A549 (cell line): ENCODE results near the gene ZSWIM1. TPM values are rescaled to one million over a fixed set of nuclear protein-coding genes. Genes with fewer than 3 reads are reported as not detected.

Experiments
- ATAC-seq, 2 experiments: fragments of 200-7000 bp in 1 of 2; fragments of >200 bp in 1 of 2; cut with Nextera tagmentation in 1 of 2; cut with Tn5 transposase in 1 of 2; 3 replicates each; pipeline versions ENCODE4 v1.8.0 to v1.9.1; 2018 to 2020; ENCODE audit warnings: mild to moderate bottlenecking in 1 of 2, moderate library complexity in 1 of 2
- CTCF ChIA-PET: fragments of 300-600 bp; sonication (Branson Sonifier 250); formaldehyde crosslinking; extraction: SDS; loops from one replicate; lab custom pipeline; 2021; ENCODE audit warnings: antibody characterized with exemption, inconsistent platforms; lab: Yijun Ruan, JAX
- POLR2A ChIA-PET: fragments of 350-600 bp; formaldehyde crosslinking; extraction: SDS; loops from one replicate; lab custom pipeline; 2021; ENCODE audit warnings: antibody characterized with exemption, inconsistent platforms; lab: Yijun Ruan, JAX
- DNase-seq, 2 experiments: peaks; one replicate each; pipeline versions ENCODE4 v3.0.0 to v3.0.0-alpha.2; 2011 to 2016; ENCODE audit warnings: low read depth in 1 of 2, low spot score in 1 of 2
- FAIRE-seq: peaks from 2 replicates; lab custom pipeline; 2011; peaks lifted over from hg19 to GRCh38; lab: Jason Lieb, UNC
- H3K27ac ChIP-seq, 2 experiments: fragments of >200 bp; sonication (Bioruptor Twin); formaldehyde crosslinking; 3 replicates each; pipeline ENCODE4 v1.5.1; 2016 to 2017
- H3K4me1 ChIP-seq: fragments of >200 bp; sonication (Bioruptor Twin); formaldehyde crosslinking; 3 replicates; pipeline ENCODE4 v1.6.1; 2016
- H3K4me2 ChIP-seq: fragments of >200 bp; sonication (Bioruptor Twin); formaldehyde crosslinking; 3 replicates; pipeline ENCODE4 v1.6.1; 2016
- H3K4me3 ChIP-seq: fragments of >200 bp; sonication (Bioruptor Twin); formaldehyde crosslinking; 3 replicates; pipeline ENCODE4 v1.5.1; 2016
- H3K9me3 ChIP-seq: fragments of >200 bp; sonication (Bioruptor Twin); formaldehyde crosslinking; 3 replicates; pipeline ENCODE4 v1.6.1; 2016
- BCL3 ChIP-seq: fragments of >200 bp; sonication (Bioruptor Twin); formaldehyde crosslinking; IDR thresholded peaks from 3 replicates; pipeline ENCODE4 v1.6.1; 2016
- BHLHE40 ChIP-seq: IDR thresholded peaks from 2 replicates; pipeline ENCODE4 v1.6.1; 2012; ENCODE audit warnings: low read depth, low read length, inconsistent platforms
- CHD2 ChIP-seq: fragments of 150-350 bp; IDR thresholded peaks from 2 replicates; pipeline ENCODE4 v1.6.1; 2014; ENCODE audit warnings: low read length; ENCODE audit not compliant: partially characterized antibody
- EHMT2 ChIP-seq: fragments of 200-600 bp; sonication (generic); IDR thresholded peaks from 2 replicates; pipeline ENCODE4 v1.6.1; 2016; ENCODE audit warnings: antibody characterized with exemption, low read depth, mild to moderate bottlenecking, moderate library complexity
- ESRRA ChIP-seq: fragments of 150-350 bp; IDR thresholded peaks from 2 replicates; pipeline ENCODE4 v1.6.1; 2014; ENCODE audit warnings: mild to moderate bottlenecking, low read length, borderline replicate concordance
- FOSL2 ChIP-seq, 2 experiments: fragments of 450-650 bp in 1 of 2; fragments of >200 bp in 1 of 2; sonication (Bioruptor Twin) in 1 of 2; formaldehyde crosslinking; IDR thresholded peaks; 2 replicates each; pipeline versions ENCODE4 v1.5.0 to v1.6.1; 2016 to 2020; ENCODE audit warnings: mild to moderate bottlenecking in 1 of 2, moderate library complexity in 1 of 2
- HES2 ChIP-seq: fragments of >200 bp; sonication (Bioruptor Twin); formaldehyde crosslinking; IDR thresholded peaks from 2 replicates; pipeline ENCODE4 v1.6.1; 2016
- HEYL ChIP-seq: fragments of 250-450 bp; sonication (Bioruptor Pico); IDR thresholded peaks from 2 replicates; pipeline ENCODE4 v1.8.0; 2021; ENCODE audit warnings: mild to moderate bottlenecking, moderate library complexity
- HOXA7 ChIP-seq: fragments of 250-450 bp; sonication (Bioruptor Pico); IDR thresholded peaks from 2 replicates; pipeline ENCODE4 v1.5.0; 2020; ENCODE audit warnings: mild to moderate bottlenecking, moderate library complexity
- JUN ChIP-seq, 2 experiments: fragments of >200 bp; sonication (Bioruptor Twin); formaldehyde crosslinking; IDR thresholded peaks; 2 replicates in 1 of 2; 3 replicates in 1 of 2; pipeline ENCODE4 v1.6.1; 2016 to 2017
- JUNB ChIP-seq: fragments of >200 bp; sonication (Bioruptor Twin); formaldehyde crosslinking; IDR thresholded peaks from 2 replicates; pipeline ENCODE4 v1.6.1; 2016
- KDM1A ChIP-seq: fragments of 200-600 bp; sonication (generic); IDR thresholded peaks from 2 replicates; pipeline ENCODE4 v1.6.1; 2016; ENCODE audit warnings: low read depth, mild to moderate bottlenecking
- MYC ChIP-seq: IDR thresholded peaks from 2 replicates; pipeline ENCODE4 v1.6.1; 2012; ENCODE audit warnings: mild to moderate bottlenecking, inconsistent platforms, low read length, improper control_type of control experiment, borderline replicate concordance
- NPAS2 ChIP-seq: fragments of 250-450 bp; sonication (Bioruptor Pico); IDR thresholded peaks from 2 replicates; pipeline ENCODE4 v1.8.0; 2022; ENCODE audit warnings: mild to moderate bottlenecking, moderate library complexity, borderline replicate concordance
- PHF8 ChIP-seq: fragments of 200-600 bp; sonication (generic); IDR thresholded peaks from 2 replicates; pipeline ENCODE4 v1.6.1; 2016; ENCODE audit warnings: low read depth, mild to moderate bottlenecking, antibody characterized with exemption, moderate library complexity, borderline replicate concordance
- POLR2A ChIP-seq: IDR thresholded peaks from 2 replicates; pipeline ENCODE4 v1.6.1; 2012; ENCODE audit warnings: mild to moderate bottlenecking, low read length
- POLR2AphosphoS2 ChIP-seq: conservative IDR thresholded peaks from 2 replicates; pipeline ENCODE4 v1.6.1; 2012; ENCODE audit warnings: low read length, improper control_type of control experiment, inconsistent platforms
- RAD21 ChIP-seq, 2 experiments: fragments of >200 bp in 1 of 2; sonication (Bioruptor Twin) in 1 of 2; formaldehyde crosslinking in 1 of 2; IDR thresholded peaks in 1 of 2; conservative IDR thresholded peaks in 1 of 2; 2 replicates in 1 of 2; 3 replicates in 1 of 2; pipeline ENCODE4 v1.6.1; 2012 to 2018; ENCODE audit warnings: inconsistent platforms in 1 of 2
- RARB ChIP-seq: fragments of 250-450 bp; sonication (Bioruptor Pico); IDR thresholded peaks from 2 replicates; pipeline ENCODE4 v1.8.0; 2021; ENCODE audit warnings: mild to moderate bottlenecking, moderate library complexity
- RCOR1 ChIP-seq: fragments of 150-350 bp; IDR thresholded peaks from 2 replicates; pipeline ENCODE4 v1.6.1; 2014; ENCODE audit warnings: antibody characterized with exemption, low read length, low read depth
- REST ChIP-seq: fragments of 200-600 bp; sonication (generic); IDR thresholded peaks from 2 replicates; pipeline ENCODE4 v1.6.1; 2016; ENCODE audit warnings: antibody characterized with exemption, mild to moderate bottlenecking, moderate library complexity
- SMC3 ChIP-seq: fragments of >200 bp; sonication (Bioruptor Twin); formaldehyde crosslinking; IDR thresholded peaks from 3 replicates; pipeline ENCODE4 v1.6.1; 2018; ENCODE audit warnings: inconsistent platforms
- TFCP2L1 ChIP-seq: fragments of 250-450 bp; sonication (Bioruptor Pico); IDR thresholded peaks from 2 replicates; pipeline ENCODE4 v1.5.0; 2021; ENCODE audit warnings: mild to moderate bottlenecking
- USF2 ChIP-seq: fragments of 450-650 bp; IDR thresholded peaks from 2 replicates; pipeline ENCODE4 v1.6.1; 2014; ENCODE audit warnings: antibody characterized with exemption
- ZC3H11A ChIP-seq: fragments of 450-650 bp; IDR thresholded peaks from 2 replicates; pipeline ENCODE4 v1.6.1; 2014; ENCODE audit warnings: antibody characterized with exemption, mild to moderate bottlenecking
- ZFP36 ChIP-seq: fragments of 450-650 bp; IDR thresholded peaks from 2 replicates; pipeline ENCODE4 v1.6.1; 2014; ENCODE audit warnings: borderline replicate concordance; ENCODE audit not compliant: partially characterized antibody
- WGBS: methylation state at CpG from one replicate; pipeline ENCODE4 v1.1.6; 2017; ENCODE audit errors: missing lambda C conversion rate; 5-methylcytosine and 5-hydroxymethylcytosine counted together
- polyA plus RNA-seq, 4 experiments: library from polyadenylated mRNA; depleted of rRNA in 3 of 4; stranded (reverse); fragments of >200 nt; fragmentation: RNase III in 1 of 4; extraction: RNeasy Plus Mini Kit Qiagen cat#74134 plus additional on column Dnase treatment in 1 of 4; gene quantifications; 2 replicates in 3 of 4; 3 replicates in 1 of 4; pipeline ENCODE4 v1.2.3, GENCODE V29; 2011 to 2017
- TF ChIP-seq, protein P1 (sequence below): IDR thresholded peaks from 2 replicates; pipeline ENCODE4 v1.6.1; 2012; ENCODE audit warnings: low read depth, borderline replicate concordance

Gene ZSWIM1
- polyA plus RNA-seq, 2 of the 4 experiments (the other 2 are of a cell fraction), result 4.7 to 6.6 TPM

GRCh38 chr20:45919542-45920399, 38.7 kb downstream of the ZSWIM1 start:
- ATAC-seq, result 0 out of 6 replicates have a peak, but pooled peaks of 1 of the 2 experiments have one; percentile 33
- no peak overlapping the region for H3K27ac ChIP-seq
- TF ChIP-seq REST (no peak), RARB (no peak), JUNB (no peak), FOSL2 (IDR thresholded peaks at IDR 0.05) (no peak), FOSL2 (CRISPR knock-in tag; IDR thresholded peaks at IDR 0.05) (no peak), BHLHE40 (no peak), RAD21 (conservative IDR thresholded peaks at IDR 0.05 in 1 of 2, IDR thresholded peaks at IDR 0.05 in 1 of 2) (no peak), ESRRA (no peak), USF2 (no peak), NPAS2 (CRISPR knock-in tag) (no peak), ZFP36 (no peak), HEYL (no peak), HOXA7 (CRISPR knock-in tag) (no peak), HES2 (no peak), KDM1A (no peak), EHMT2 (no peak), POLR2A (no peak), SMC3 (no peak), JUN (IDR thresholded peaks at IDR 0.05) (no peak)
- H3K9me3 ChIP-seq, result no peaks in the 10 kb centered on the region
- no peak for FAIRE-seq
- WGBS, result 50% methylated on average over 10 of the region's 11 CpGs
- H3K4me3 ChIP-seq, result no peak overlapping the region
- H3K4me2 ChIP-seq, result no peak overlapping the region
- DNase-seq, result no peak
- ChIA-PET POLR2A (interaction anchor here (1.2 to 2.2 kb wide), 2 partner anchors 14 to 15 kb away, joined by 5 to 9 read pairs; no protein-coding TSS in a partner anchor), CTCF (interaction anchor here (0.7 to 2.0 kb wide), 3 partner anchors 14 to 130 kb away, joined by 4 to 5 read pairs (median 5); no protein-coding TSS in a partner anchor)
- H3K4me1 ChIP-seq, result no peaks in the 10 kb centered on the region

DNA sequence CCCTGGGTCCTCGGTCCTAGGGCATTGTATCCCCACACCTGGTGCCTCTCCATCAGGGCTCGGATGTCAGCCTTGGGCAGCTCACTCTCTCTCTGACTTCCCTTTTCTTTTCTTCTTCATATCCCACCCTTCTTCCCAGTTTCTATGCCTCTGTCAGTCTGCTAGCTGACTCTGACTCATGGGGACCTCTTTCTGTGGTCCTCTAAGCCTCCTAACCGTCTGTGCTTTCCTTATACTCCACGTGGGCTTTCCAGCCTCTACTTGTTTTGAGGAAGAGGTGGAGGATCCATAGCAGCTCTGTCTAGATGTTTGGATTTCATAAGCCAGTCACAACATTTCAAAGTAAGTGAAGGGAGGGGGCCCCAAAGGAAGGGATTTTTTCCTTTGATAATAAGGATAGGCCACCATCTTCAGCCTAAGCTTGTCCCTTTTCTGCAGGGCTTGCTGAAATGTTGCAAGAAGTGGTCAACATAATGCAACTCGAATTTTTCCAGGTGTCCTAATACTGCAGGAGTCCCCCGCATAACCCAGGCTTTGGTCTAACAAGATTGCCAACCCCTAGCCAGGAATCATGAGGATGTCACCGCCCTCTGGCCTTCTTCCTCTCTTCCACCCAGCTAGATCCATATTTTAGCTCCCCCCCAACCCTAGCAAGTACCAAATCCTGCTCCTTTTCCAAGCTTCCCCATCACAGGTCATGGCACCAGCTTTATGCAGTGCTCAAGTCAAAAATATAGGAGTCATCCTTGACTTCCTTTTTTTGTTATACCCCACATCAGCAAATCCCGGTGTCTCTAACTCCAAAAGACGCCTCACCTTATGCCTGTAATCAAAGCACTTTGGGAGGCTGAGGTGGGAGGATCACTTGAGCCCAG, 39.7 kb downstream of the ZSWIM1 start:
- FAIRE-seq, result no peak
- DNase-seq, result no peak
- 66% methylated on average over 9 of the region's 9 CpGs for WGBS
- ATAC-seq, result peak; percentile 16 to 23; a peak in 2 of 6 replicates
- H3K9me3 ChIP-seq, result no peaks in the 10 kb centered on the region
- H3K4me1 ChIP-seq, result no peaks in the 10 kb centered on the region
- no peak overlapping the region for H3K27ac ChIP-seq
- no peak overlapping the region for H3K4me2 ChIP-seq
- no peak overlapping the region for H3K4me3 ChIP-seq
- TF ChIP-seq HEYL, result no peak
- TF ChIP-seq ZC3H11A, result no peak
- TF ChIP-seq HES2, result no peak
- TF ChIP-seq, protein P1, sequence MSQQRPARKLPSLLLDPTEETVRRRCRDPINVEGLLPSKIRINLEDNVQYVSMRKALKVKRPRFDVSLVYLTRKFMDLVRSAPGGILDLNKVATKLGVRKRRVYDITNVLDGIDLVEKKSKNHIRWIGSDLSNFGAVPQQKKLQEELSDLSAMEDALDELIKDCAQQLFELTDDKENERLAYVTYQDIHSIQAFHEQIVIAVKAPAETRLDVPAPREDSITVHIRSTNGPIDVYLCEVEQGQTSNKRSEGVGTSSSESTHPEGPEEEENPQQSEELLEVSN, result no peak
- TF ChIP-seq PHF8, result no peak
- TF ChIP-seq RCOR1, result no peak
- no peak for TF ChIP-seq FOSL2 (IDR thresholded peaks at IDR 0.05)
- TF ChIP-seq FOSL2 (CRISPR knock-in tag; IDR thresholded peaks at IDR 0.05), result no peak
- no peak for TF ChIP-seq POLR2AphosphoS2
- no peak for TF ChIP-seq CHD2
- TF ChIP-seq TFCP2L1 (CRISPR knock-in tag), result no peak
- TF ChIP-seq BCL3, result no peak
- no peak for TF ChIP-seq MYC
- CTCF ChIA-PET, result interaction anchor here (0.7 to 2.0 kb wide), 3 partner anchors 15 to 131 kb away, joined by 4 to 5 read pairs (median 5); no protein-coding TSS in a partner anchor
- POLR2A ChIA-PET, result interaction anchor here (1.2 to 2.2 kb wide), 2 partner anchors 13 to 14 kb away, joined by 5 to 9 read pairs; no protein-coding TSS in a partner anchor
